VCaP (cell line): Measurements from ENCODE around the gene MTRR.
"Not testable (repeated sequence)": the region's sequence is repeated elsewhere in the genome, so short reads cannot be mapped to it uniquely, and the experiment has no call there.

Experiments
- H3K27ac ChIP-seq: fragments of 450-650 bp; 2 replicates; pipeline ENCODE4 v1.5.1; 2017
- CTCF ChIP-seq: fragments of 450-650 bp; conservative IDR thresholded peaks from 2 replicates; pipeline ENCODE4 v1.5.1; 2017; ENCODE audit warnings: mild to moderate bottlenecking, moderate library complexity

The MTRR gene

GRCh38 chr5:7908317-7908716 is 39.4 kb downstream of the MTRR start:
- no peak for TF ChIP-seq CTCF
- no peak overlapping the region for H3K27ac ChIP-seq

- no peak overlapping the region for H3K27ac ChIP-seq
- TF ChIP-seq CTCF = no peak
These were observed 41.9 kb downstream of the MTRR start for GRCh38 chr5:7910738-7911428.

GRCh38 chr5:7911429-7911771 is 42.5 kb downstream of the MTRR start:
- not testable (repeated sequence) for H3K27ac ChIP-seq

- H3K27ac ChIP-seq = no peak overlapping the region
- TF ChIP-seq CTCF = no peak
These were observed 47.3 kb downstream of the MTRR start for GRCh38 chr5:7916171-7916804.

GRCh38 chr5:7917130-7918123 is 48.5 kb downstream of the MTRR start:
- no peak overlapping the region for H3K27ac ChIP-seq
- no peak for TF ChIP-seq CTCF

GRCh38 chr5:7925961-7926695 is 57.2 kb downstream of the MTRR start:
- H3K27ac ChIP-seq = no peak overlapping the region
- TF ChIP-seq CTCF = no peak

GRCh38 chr5:7926720-7927119 is 57.8 kb downstream of the MTRR start:
- H3K27ac ChIP-seq = no peak overlapping the region
- no peak for TF ChIP-seq CTCF
